ENCODE measurements around the gene PIAS4. TPM values are rescaled to one million over a fixed set of nuclear protein-coding genes. Genes with fewer than 3 reads are reported as not detected.

The PIAS4 gene
- total and polyA plus RNA-seq, 2 donors (not counting 3 experiments of a cell fraction or from before 2014, with no cell fraction given) = 26.2 to 46.2 TPM

- TF ChIP-seq MYC (IDR thresholded peaks at IDR 0.05; ENCODE audit: low read depth, low read length) = no peak
- TF ChIP-seq FOS (IDR thresholded peaks at IDR 0.05; ENCODE audit: borderline replicate concordance, insufficient read depth, low read length) = no peak
- TF ChIP-seq EZH2 (IDR thresholded peaks at IDR 0.05; ENCODE audit: borderline replicate concordance, low read depth, low read length, severe bottlenecking) = no peak
- no peak for TF ChIP-seq MAX (IDR thresholded peaks at IDR 0.05; ENCODE audit: insufficient read depth, insufficient read length)
- TF ChIP-seq POLR2A (IDR thresholded peaks at IDR 0.05; ENCODE audit: low read depth, low read length) = no peak
- no peak for TF ChIP-seq GATA2 (IDR thresholded peaks at IDR 0.05; ENCODE audit: insufficient read depth, insufficient read length, low read depth, low read length)
- TF ChIP-seq CTCF (IDR thresholded peaks at IDR 0.05; ENCODE audit: extremely low read depth in 1 of 2, insufficient read depth in 1 of 2, low read depth in 1 of 2, low read length in 2 of 2) = no peak
- TF ChIP-seq JUN (IDR thresholded peaks at IDR 0.05; ENCODE audit: borderline replicate concordance, insufficient read depth, insufficient read length, low read depth) = no peak
- no peak for TF ChIP-seq POLR2AphosphoS5 (IDR thresholded peaks at IDR 0.05; ENCODE audit: insufficient read depth, low read depth, low read length)
- Histone ChIP-seq H3K4me1 (ENCODE audit: control insufficient read depth, extremely low read depth, insufficient read depth, low read length) (no peaks in the 10 kb centered on the region), H4K20me1 (replicated peaks; ENCODE audit: control insufficient read depth, extremely low read depth, insufficient read depth, low read length) (no peaks in the 10 kb centered on the region), H3K9ac (replicated peaks; ENCODE audit: extremely low read depth, insufficient read depth, low read length) (no peak overlapping the region), H3K9me3 (replicated peaks; ENCODE audit: control insufficient read depth, insufficient read depth, low read length) (no peaks in the 10 kb centered on the region), H3K79me2 (ENCODE audit: control insufficient read depth, insufficient read depth, low read length) (no peaks in the 10 kb centered on the region), H3K4me2 (ENCODE audit: insufficient read depth, low read length) (no peak overlapping the region), H3K36me3 (ENCODE audit: control insufficient read depth in 2 of 2, extremely low read depth in 1 of 2, insufficient read depth in 2 of 2, low read length in 2 of 2) (peaks cover under 1 to 47% of the 10 kb centered on the region in 2 experiments), H3K27me3 (ENCODE audit: control insufficient read depth in 2 of 2, insufficient read depth in 2 of 2, low read length in 2 of 2) (no peaks in the 10 kb centered on the region), H3K27ac (ENCODE audit: insufficient read depth, low read depth, low read length) (no peak overlapping the region), H3K4me3 (replicated peaks in 1 of 3; ENCODE audit: insufficient read depth in 1 of 3, low read depth in 1 of 3, low read length in 3 of 3) (no peak overlapping the region), H3K9me1 (replicated peaks; ENCODE audit: control insufficient read depth, extremely low read depth, insufficient read depth, low read length) (no peaks in the 10 kb centered on the region), H2AFZ (ENCODE audit: low read depth, low read length) (no peak overlapping the region)
- no TSS peak for BruUV-seq (replicated peaks)
- ChIA-PET CTCF (no interaction called here), POLR2A (no interaction called here)
- intact Hi-C loops (cut with micrococcal nuclease) (no loop called here), dilution Hi-C loops (cut with MboI; ENCODE audit: extremely low pct_ligation_motif_present, low sequenced_read_pairs) (no loop called here)
- DNase-seq (ENCODE audit: low read depth, low spot score) = no peak
- FAIRE-seq = no peak
These were observed 24.9 kb downstream of the PIAS4 start for GRCh38 chr19:4032436-4032835.
